Liver (tissue), 9 donors: ENCODE data around the gene LRRC74A. TPM values are rescaled to one million over a fixed set of nuclear protein-coding genes. Genes with fewer than 3 reads are reported as not detected.

Experiments used
- DNase-seq: peaks from one replicate; pipeline ENCODE4 v3.0.0-alpha.2; 2017; ENCODE audit warnings: low spot score
- H3K27ac ChIP-seq, 2 donors: one replicate each; pipeline ENCODE4 v1.7.0; 2013; ENCODE audit warnings: inconsistent platforms in 2 of 2, low read length in 2 of 2, control low read depth in 1 of 2, low read depth in 1 of 2, mild to moderate bottlenecking in 1 of 2
- H3K27me3 ChIP-seq, 4 donors: one replicate each; pipeline versions ENCODE4 v1.6.1 to v1.7.0; 2013; ENCODE audit warnings: low read length in 3 of 4, inconsistent platforms in 1 of 4, mild to moderate bottlenecking in 1 of 4, moderate library complexity in 1 of 4; ENCODE audit not compliant: control insufficient read depth in 4 of 4, insufficient read depth in 4 of 4
- H3K36me3 ChIP-seq, 4 donors: one replicate each; pipeline versions ENCODE4 v1.6.1 to v1.7.0; 2013; ENCODE audit warnings: low read length in 3 of 4, mild to moderate bottlenecking in 3 of 4, low read depth in 1 of 4, moderate library complexity in 1 of 4; ENCODE audit not compliant: control insufficient read depth in 4 of 4, insufficient read depth in 3 of 4
- H3K4me1 ChIP-seq, 4 donors: one replicate each; pipeline versions ENCODE4 v1.6.1 to v1.7.0; 2013; ENCODE audit warnings: low read length in 3 of 4, mild to moderate bottlenecking in 3 of 4, moderate library complexity in 1 of 4; ENCODE audit not compliant: control insufficient read depth in 4 of 4, insufficient read depth in 4 of 4
- H3K4me3 ChIP-seq, 3 donors: one replicate each; pipeline versions ENCODE4 v1.6.1 to v1.7.0; 2013; ENCODE audit warnings: low read length in 3 of 3, control low read depth in 1 of 3, low read depth in 1 of 3, mild to moderate bottlenecking in 1 of 3
- H3K9ac ChIP-seq, 2 donors: one replicate each; pipeline ENCODE4 v1.7.0; 2013; ENCODE audit warnings: low read length in 2 of 2, mild to moderate bottlenecking in 2 of 2, moderate library complexity in 2 of 2, control low read depth in 1 of 2, low read depth in 1 of 2
- H3K9me3 ChIP-seq, 4 donors: one replicate each; pipeline versions ENCODE4 v1.6.1 to v1.7.0; 2013; ENCODE audit warnings: low read length in 3 of 4; ENCODE audit not compliant: control insufficient read depth in 4 of 4
- ATF3 ChIP-seq: IDR thresholded peaks from 2 replicates; pipeline ENCODE4 v1.6.1; 2016; ENCODE audit warnings: antibody characterized with exemption
- FOXA1 ChIP-seq: IDR thresholded peaks from 2 replicates; pipeline ENCODE4 v1.6.1; 2016; ENCODE audit warnings: antibody characterized with exemption
- GABPA ChIP-seq, 2 donors: IDR thresholded peaks in 1 of 2; conservative IDR thresholded peaks in 1 of 2; 2 replicates each; pipeline ENCODE4 v1.6.1; 2016; ENCODE audit warnings: antibody characterized with exemption in 2 of 2, mild to moderate bottlenecking in 1 of 2, moderate library complexity in 1 of 2
- HNF4A ChIP-seq, 2 donors: conservative IDR thresholded peaks; 2 replicates each; pipeline ENCODE4 v1.6.1; 2016; ENCODE audit warnings: antibody characterized with exemption in 2 of 2, mild to moderate bottlenecking in 2 of 2
- HNF4G ChIP-seq: IDR thresholded peaks from 2 replicates; pipeline ENCODE4 v1.6.1; 2016; ENCODE audit warnings: antibody characterized with exemption
- JUND ChIP-seq, 2 donors: IDR thresholded peaks; 2 replicates each; pipeline ENCODE4 v1.6.1; 2016; ENCODE audit warnings: antibody characterized with exemption in 2 of 2
- NR2F2 ChIP-seq: IDR thresholded peaks from 2 replicates; pipeline ENCODE4 v1.6.1; 2016; ENCODE audit warnings: antibody characterized with exemption
- RXRA ChIP-seq, 2 donors: IDR thresholded peaks; 2 replicates each; pipeline ENCODE4 v1.6.1; 2017 to 2018; ENCODE audit warnings: antibody characterized with exemption in 2 of 2, mild to moderate bottlenecking in 1 of 2
- TAF1 ChIP-seq: conservative IDR thresholded peaks from 2 replicates; pipeline ENCODE4 v1.6.1; 2016; ENCODE audit warnings: antibody characterized with exemption, mild to moderate bottlenecking
- WGBS: extraction: QIAGEN DNeasy Blood & Tissue Kit; methylation state at CpG from one replicate; pipeline ENCODE4 v1.1.7; 2013; 5-methylcytosine and 5-hydroxymethylcytosine counted together
- polyA plus RNA-seq, 2 donors: library from polyadenylated mRNA; stranded (reverse) in 1 of 2; unstranded in 1 of 2; fragments of 200-250 nt in 1 of 2; fragments of >200 nt in 1 of 2; fragmentation: Nextera tagmentation in 1 of 2; extraction: Ambion mirVana in 1 of 2; gene quantifications; one replicate each; pipeline versions ENCODE4 v1.2.1 to v1.2.3, GENCODE V29; 2013 to 2015
- total RNA-seq, 2 donors: library from RNA; depleted of rRNA; stranded (reverse); fragments of >200 nt; gene quantifications; one replicate each; pipeline ENCODE4 v1.2.3, GENCODE V29; 2014
- TF ChIP-seq, protein P1 (sequence below): IDR thresholded peaks from 2 replicates; pipeline ENCODE4 v1.6.1; 2016; ENCODE audit warnings: antibody characterized with exemption
- TF ChIP-seq, protein P2 (sequence below): fragments of 150-350 bp; IDR thresholded peaks from 2 replicates; pipeline ENCODE4 v1.5.1; 2017; ENCODE audit warnings: improper control_type of control experiment, low read depth, low read length; ENCODE audit not compliant: missing input control
- TF ChIP-seq, protein P3 (sequence below): IDR thresholded peaks from 2 replicates; pipeline ENCODE4 v1.6.1; 2016; ENCODE audit warnings: antibody characterized with exemption, mild to moderate bottlenecking
- donor health status: healthy.
- donor health status: healthy.
- donor health status: healthy.
- donor health status: healthy.
- donor health status: healthy.

Gene LRRC74A
- total and polyA plus RNA-seq, 4 donors, result not detected

- H3K4me1 ChIP-seq, result peaks cover 0 to 5% (median 0%) of the 10 kb centered on the region in 4 donors
- no peak for TF ChIP-seq HNF4A (conservative IDR thresholded peaks at IDR 0.05)
- TF ChIP-seq, protein P1, sequence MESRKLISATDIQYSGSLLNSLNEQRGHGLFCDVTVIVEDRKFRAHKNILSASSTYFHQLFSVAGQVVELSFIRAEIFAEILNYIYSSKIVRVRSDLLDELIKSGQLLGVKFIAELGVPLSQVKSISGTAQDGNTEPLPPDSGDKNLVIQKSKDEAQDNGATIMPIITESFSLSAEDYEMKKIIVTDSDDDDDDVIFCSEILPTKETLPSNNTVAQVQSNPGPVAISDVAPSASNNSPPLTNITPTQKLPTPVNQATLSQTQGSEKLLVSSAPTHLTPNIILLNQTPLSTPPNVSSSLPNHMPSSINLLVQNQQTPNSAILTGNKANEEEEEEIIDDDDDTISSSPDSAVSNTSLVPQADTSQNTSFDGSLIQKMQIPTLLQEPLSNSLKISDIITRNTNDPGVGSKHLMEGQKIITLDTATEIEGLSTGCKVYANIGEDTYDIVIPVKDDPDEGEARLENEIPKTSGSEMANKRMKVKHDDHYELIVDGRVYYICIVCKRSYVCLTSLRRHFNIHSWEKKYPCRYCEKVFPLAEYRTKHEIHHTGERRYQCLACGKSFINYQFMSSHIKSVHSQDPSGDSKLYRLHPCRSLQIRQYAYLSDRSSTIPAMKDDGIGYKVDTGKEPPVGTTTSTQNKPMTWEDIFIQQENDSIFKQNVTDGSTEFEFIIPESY, result no peak
- TF ChIP-seq, protein P2, sequence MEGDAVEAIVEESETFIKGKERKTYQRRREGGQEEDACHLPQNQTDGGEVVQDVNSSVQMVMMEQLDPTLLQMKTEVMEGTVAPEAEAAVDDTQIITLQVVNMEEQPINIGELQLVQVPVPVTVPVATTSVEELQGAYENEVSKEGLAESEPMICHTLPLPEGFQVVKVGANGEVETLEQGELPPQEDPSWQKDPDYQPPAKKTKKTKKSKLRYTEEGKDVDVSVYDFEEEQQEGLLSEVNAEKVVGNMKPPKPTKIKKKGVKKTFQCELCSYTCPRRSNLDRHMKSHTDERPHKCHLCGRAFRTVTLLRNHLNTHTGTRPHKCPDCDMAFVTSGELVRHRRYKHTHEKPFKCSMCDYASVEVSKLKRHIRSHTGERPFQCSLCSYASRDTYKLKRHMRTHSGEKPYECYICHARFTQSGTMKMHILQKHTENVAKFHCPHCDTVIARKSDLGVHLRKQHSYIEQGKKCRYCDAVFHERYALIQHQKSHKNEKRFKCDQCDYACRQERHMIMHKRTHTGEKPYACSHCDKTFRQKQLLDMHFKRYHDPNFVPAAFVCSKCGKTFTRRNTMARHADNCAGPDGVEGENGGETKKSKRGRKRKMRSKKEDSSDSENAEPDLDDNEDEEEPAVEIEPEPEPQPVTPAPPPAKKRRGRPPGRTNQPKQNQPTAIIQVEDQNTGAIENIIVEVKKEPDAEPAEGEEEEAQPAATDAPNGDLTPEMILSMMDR, result no peak
- no peaks in the 10 kb centered on the region for H3K27me3 ChIP-seq
- no peak overlapping the region for H3K4me3 ChIP-seq
- H3K9me3 ChIP-seq, result no peaks in the 10 kb centered on the region
- no peak for DNase-seq
- H3K36me3 ChIP-seq, result peaks cover 0 to 24% (median 8%) of the 10 kb centered on the region in 4 donors
- H3K27ac ChIP-seq, result no peak overlapping the region
- 97% methylated on average over 2 of the region's 2 CpGs for WGBS
- no peak overlapping the region for H3K9ac ChIP-seq
Measured at GRCh38 chr14:76780058-76780345, 46.2 kb upstream of the LRRC74A start.

DNA sequence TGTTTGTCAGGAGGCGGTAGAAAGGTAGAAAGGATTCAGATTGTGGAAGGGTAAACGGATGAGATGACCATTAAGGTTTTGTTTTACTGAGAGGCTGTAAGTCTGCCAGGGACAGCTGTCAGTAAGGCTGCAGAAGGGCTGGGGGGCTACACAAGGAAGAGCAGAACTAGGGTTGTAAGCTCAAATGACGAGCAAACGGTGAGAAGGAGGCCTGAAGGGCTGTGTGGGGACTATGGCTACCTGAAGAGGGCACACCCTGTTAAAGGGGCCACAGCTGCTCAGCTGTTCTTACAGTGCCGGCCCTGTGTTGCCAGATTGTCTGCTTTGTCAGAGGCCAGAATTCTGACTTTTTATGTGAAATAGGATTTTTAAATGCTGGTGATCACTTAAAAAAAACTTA lies 45.8 kb upstream of the LRRC74A start:
- H3K36me3 ChIP-seq, result peaks cover 0 to 24% (median 8%) of the 10 kb centered on the region in 4 donors
- no peak for DNase-seq
- 67% methylated on average over 5 of the region's 5 CpGs for WGBS

More for the DNA sequence above, 45.8 kb upstream of the LRRC74A start:
- H3K9ac ChIP-seq, result no peak overlapping the region
- H3K4me1 ChIP-seq, result peaks cover 0 to 5% (median 0%) of the 10 kb centered on the region in 4 donors
- no peak overlapping the region for H3K27ac ChIP-seq
- TF ChIP-seq, protein P2, result no peak
- TF ChIP-seq TAF1 (no peak), HNF4G (no peak), RXRA (IDR thresholded peaks at IDR 0.05) (no peak), HNF4A (conservative IDR thresholded peaks at IDR 0.05) (no peak), ATF3 (no peak), FOXA1 (no peak), GABPA (IDR thresholded peaks at IDR 0.05 in 1 of 2, conservative IDR thresholded peaks at IDR 0.05 in 1 of 2) (no peak), JUND (IDR thresholded peaks at IDR 0.05) (no peak), NR2F2 (no peak)
- TF ChIP-seq, protein P3, sequence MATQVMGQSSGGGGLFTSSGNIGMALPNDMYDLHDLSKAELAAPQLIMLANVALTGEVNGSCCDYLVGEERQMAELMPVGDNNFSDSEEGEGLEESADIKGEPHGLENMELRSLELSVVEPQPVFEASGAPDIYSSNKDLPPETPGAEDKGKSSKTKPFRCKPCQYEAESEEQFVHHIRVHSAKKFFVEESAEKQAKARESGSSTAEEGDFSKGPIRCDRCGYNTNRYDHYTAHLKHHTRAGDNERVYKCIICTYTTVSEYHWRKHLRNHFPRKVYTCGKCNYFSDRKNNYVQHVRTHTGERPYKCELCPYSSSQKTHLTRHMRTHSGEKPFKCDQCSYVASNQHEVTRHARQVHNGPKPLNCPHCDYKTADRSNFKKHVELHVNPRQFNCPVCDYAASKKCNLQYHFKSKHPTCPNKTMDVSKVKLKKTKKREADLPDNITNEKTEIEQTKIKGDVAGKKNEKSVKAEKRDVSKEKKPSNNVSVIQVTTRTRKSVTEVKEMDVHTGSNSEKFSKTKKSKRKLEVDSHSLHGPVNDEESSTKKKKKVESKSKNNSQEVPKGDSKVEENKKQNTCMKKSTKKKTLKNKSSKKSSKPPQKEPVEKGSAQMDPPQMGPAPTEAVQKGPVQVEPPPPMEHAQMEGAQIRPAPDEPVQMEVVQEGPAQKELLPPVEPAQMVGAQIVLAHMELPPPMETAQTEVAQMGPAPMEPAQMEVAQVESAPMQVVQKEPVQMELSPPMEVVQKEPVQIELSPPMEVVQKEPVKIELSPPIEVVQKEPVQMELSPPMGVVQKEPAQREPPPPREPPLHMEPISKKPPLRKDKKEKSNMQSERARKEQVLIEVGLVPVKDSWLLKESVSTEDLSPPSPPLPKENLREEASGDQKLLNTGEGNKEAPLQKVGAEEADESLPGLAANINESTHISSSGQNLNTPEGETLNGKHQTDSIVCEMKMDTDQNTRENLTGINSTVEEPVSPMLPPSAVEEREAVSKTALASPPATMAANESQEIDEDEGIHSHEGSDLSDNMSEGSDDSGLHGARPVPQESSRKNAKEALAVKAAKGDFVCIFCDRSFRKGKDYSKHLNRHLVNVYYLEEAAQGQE, result no peak
- TF ChIP-seq, protein P1, result no peak
- no peak overlapping the region for H3K4me3 ChIP-seq
- no peaks in the 10 kb centered on the region for H3K27me3 ChIP-seq
- no peaks in the 10 kb centered on the region for H3K9me3 ChIP-seq
